ENCODE data around the gene PILRB. TPM values are rescaled to one million over a fixed set of nuclear protein-coding genes. Genes with fewer than 3 reads are reported as not detected.

Gene PILRB
- total RNA-seq, 1 donor, result 39.6 TPM

DNA sequence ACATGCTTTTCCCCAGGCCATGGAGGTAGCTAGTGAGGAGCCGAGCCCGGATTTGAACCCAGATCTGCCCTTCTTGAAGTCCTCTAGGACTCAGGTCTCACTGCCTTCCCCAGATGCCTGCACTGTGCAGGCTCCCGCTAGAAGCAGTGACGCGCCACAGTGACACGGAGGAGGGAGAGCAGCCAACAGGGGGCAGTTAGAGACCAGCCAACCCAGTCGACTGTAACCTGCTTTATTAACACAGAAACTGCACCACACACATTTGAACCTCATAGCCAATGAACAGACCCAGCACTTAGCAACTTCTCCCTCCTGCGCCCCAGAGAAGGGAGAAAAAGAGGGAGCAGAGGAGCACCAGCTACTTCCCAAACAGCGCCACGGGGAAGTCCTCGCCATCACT is 42.7 kb downstream of the PILRB start:
- DNase-seq (ENCODE audit: low read depth in 2 of 3, low spot score in 2 of 3), result peak in 2 of 3 donors; percentile 17 to 20

- DNase-seq (ENCODE audit: low read depth in 2 of 3, low spot score in 2 of 3), result no peak
Measured at GRCh38 chr7:100401811-100402210, 43.9 kb downstream of the PILRB start.

- no peak for DNase-seq (ENCODE audit: low read depth in 2 of 3, low spot score in 2 of 3)
Measured at GRCh38 chr7:100402241-100402640, 44.3 kb downstream of the PILRB start.

- DNase-seq (ENCODE audit: low read depth in 2 of 3, low spot score in 2 of 3), result no peak
Measured at GRCh38 chr7:100406767-100407166, 48.9 kb downstream of the PILRB start.

- peak; percentile 31 to 79 (median 70) for DNase-seq (ENCODE audit: low read depth in 2 of 3, low spot score in 2 of 3)
Measured at GRCh38 chr7:100407285-100408180, 49.6 kb downstream of the PILRB start.

DNA sequence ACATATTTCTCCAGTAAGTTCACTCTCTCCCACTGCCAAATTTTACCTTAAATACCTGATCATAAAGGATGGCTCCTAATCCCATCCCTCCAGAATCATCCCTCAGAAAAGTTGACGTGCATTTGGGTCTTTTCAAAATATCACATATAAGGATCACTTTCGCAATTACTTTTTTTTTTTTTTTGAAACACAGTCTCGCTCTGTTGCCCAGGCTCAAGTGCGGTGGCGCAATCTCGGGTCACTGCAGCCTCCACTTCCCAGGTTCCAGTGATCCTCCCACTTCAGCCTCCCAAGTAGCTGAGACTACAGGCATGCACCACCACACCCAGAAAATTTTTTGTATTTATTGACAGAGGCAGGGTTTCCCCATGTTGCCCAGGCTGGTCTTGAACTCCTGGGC is 53.2 kb downstream of the PILRB start:
- DNase-seq (ENCODE audit: low read depth in 2 of 3, low spot score in 2 of 3), result no peak

- DNase-seq (ENCODE audit: low read depth in 2 of 3, low spot score in 2 of 3), result no peak
Measured at GRCh38 chr7:100413346-100413745, 55.4 kb downstream of the PILRB start.

- DNase-seq (ENCODE audit: low read depth in 2 of 3, low spot score in 2 of 3), result no peak
Measured at GRCh38 chr7:100413889-100414288, 56.0 kb downstream of the PILRB start.

- no peak for DNase-seq (ENCODE audit: low read depth in 2 of 3, low spot score in 2 of 3)
Measured at GRCh38 chr7:100415448-100415847, 57.5 kb downstream of the PILRB start.

Small RNA genes within 50 kb of the gene (small RNA-seq; reads per million reads assigned to genes)
- not detected for gene RF00019

Other genes with a start within 250 kb of the PILRB start
- gene TAF6, start 238.8 kb upstream of the PILRB start, total RNA-seq, result 22.4 TPM
- gene CNPY4, start 238.5 kb upstream of the PILRB start, total RNA-seq, result 11.6 TPM
- gene MBLAC1, start 231.2 kb upstream of the PILRB start, total RNA-seq, result 3.5 TPM
- 162 TPM for gene LAMTOR4, start 209.2 kb upstream of the PILRB start, total RNA-seq
- gene TRAPPC14, start 199.4 kb upstream of the PILRB start, total RNA-seq, result 17.5 TPM
- gene GAL3ST4, start 189.5 kb upstream of the PILRB start, total RNA-seq, result 0.54 TPM
- gene GPC2, start 180.7 kb upstream of the PILRB start, total RNA-seq, result 6.2 TPM
- 0.81 TPM for gene STAG3, start 180.2 kb upstream of the PILRB start, total RNA-seq
- gene PVRIG, start 138.2 kb upstream of the PILRB start, total RNA-seq, result 0.54 TPM
- gene SPDYE3, start 50.4 kb upstream of the PILRB start, total RNA-seq, result not detected
- gene PILRA, start 15.4 kb downstream of the PILRB start, total RNA-seq, result 2.2 TPM
- 2.4 TPM for gene ZCWPW1, start 70.6 kb downstream of the PILRB start, total RNA-seq
- 88.3 TPM for gene MEPCE, start 71.7 kb downstream of the PILRB start, total RNA-seq
- 43.1 TPM for gene PPP1R35, start 78.4 kb downstream of the PILRB start, total RNA-seq
- 0.27 TPM for gene SPACDR, start 106.1 kb downstream of the PILRB start, total RNA-seq
- 60.9 TPM for gene TSC22D4, start 121.1 kb downstream of the PILRB start, total RNA-seq
- under 0.01 TPM for gene NYAP1, start 125.8 kb downstream of the PILRB start, total RNA-seq
- 10.5 TPM for gene AGFG2, start 181.1 kb downstream of the PILRB start, total RNA-seq
- gene SAP25, start 215.8 kb downstream of the PILRB start, total RNA-seq, result 2.2 TPM
- 109 TPM for gene LRCH4, start 228.0 kb downstream of the PILRB start, total RNA-seq
- gene FBXO24, start 228.2 kb downstream of the PILRB start, total RNA-seq, result 0.81 TPM
- 0.81 TPM for gene PCOLCE, start 244.2 kb downstream of the PILRB start, total RNA-seq